HG03135 (cell line): ENCODE measurements around the gene FBXO40.

Experiments
- ATAC-seq: cut with Tn5 transposase; IDR thresholded peaks from one replicate; pipeline ENCODE4 v1.9.1; 2021; ENCODE audit warnings: mild to moderate bottlenecking, moderate library complexity; ENCODE audit not compliant: unreplicated experiment

FBXO40 gene

DNA sequence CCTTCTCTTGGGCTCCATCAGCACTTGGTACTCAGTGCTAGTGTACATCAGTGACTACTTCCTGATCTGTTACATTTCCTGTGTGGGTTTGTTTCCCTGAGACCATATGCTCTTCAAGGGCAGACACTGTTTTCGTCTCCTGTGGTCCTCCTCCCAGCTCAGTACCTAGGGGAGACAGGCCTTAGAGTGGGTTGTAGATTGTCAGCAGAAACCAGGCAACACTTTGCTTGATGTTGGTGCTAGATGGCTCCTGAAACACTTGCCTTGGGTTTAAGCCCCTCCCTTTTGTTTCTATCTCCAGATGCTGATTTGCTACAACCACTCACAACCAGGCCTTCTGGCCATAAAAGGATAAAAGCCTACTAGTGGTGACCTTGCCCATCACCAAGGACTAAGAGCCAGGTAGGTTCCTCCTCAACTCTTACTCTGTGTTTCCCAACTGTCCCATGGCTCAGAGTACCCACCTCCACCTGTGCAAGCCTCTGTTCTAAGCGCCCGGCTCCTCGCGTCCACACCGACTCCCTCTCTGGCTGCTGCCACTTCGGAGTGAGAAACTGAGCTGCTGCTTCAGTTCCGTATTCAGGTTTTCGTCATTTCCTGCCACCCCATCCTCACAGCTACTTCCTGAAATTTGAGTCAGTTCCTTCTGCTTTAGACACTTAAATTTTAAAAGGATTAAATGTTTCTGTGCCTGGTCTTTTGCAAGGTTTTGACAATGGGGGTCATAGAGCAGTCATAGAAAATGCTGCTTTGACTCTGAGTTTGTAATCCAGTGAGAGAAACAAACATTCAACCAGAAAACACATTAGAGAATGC lies 67.4 kb downstream of the FBXO40 start, which contains the start of gene HCLS1:
TSS of gene HCLS1 (minus strand) at position 548 of the 816 bp plus-strand sequence. CDS start 2,556 bp downstream, outside the sequence.
- ATAC-seq = peak; percentile 86

DNA sequence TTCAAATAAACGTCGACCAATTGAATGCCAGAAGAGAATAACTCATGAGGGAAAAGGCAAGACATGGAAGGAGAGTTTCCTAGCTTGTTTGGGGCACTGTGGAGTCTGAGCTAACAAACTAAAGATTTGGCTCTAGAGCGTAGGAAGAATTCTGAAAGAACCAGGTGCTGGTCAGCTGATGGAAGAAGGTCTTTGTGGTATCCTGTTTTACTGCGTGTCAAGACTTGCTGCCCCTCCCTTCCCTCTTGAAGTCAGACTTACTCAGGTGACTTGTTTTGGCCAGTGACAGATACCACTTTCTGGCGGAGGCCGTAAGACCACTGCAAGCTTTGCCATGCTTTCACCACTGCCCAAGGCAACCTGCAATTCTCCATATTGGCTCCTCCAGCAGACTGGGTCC lies 68.2 kb downstream of the FBXO40 start:
- ATAC-seq = no peak

- ATAC-seq = no peak
These were observed 69.6 kb downstream of the FBXO40 start for GRCh38 chr3:121662742-121663141.

DNA sequence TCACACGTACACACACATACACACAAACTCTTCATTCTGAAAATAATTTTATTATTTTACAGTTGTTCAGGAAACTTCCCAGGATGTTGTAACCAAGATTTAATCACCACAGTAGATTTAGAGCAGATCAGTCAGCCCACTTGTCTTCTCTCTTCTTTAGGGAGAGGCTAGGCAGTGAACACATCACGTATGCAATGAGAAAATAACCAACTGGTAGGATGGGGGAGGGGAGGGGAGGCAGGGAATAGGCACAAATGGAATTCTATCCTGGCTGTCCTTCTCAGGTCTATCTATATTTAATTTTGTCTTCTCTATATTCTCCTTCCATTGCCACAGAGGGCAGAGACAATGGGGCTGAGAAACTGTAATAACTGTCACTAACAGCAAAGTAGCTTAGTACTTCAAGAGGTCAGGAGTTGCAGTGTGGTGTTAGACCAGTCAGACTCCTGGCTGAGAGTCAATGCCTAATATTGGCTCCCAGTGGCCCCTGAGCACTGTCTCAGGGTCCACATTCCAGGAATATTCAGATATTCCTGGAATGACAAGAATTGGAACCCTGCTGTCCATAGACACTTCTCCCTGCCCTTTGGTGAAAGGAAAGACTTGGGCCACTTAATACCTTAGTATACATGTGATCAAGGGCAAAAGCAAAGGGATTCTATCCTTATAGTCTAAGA lies 70.1 kb downstream of the FBXO40 start:
- ATAC-seq = no peak

DNA sequence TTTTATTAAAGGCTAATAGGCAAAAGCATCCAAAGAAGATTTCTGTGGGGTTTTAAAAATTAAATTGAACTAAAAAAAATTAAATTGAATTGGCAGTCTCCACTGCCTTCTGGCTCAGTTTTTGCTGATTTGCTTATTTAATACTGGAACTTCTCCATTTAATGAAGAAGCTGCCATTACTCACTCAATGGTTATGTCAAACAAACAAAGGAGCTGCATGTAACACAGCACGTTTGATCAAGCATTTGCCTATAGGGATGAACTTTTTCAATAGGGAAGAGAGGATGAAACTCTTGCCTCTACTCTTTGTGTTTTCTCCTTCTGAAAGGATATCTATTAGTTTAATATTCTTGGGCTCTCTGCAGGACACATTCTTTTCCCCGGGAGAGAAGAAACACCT lies 72.3 kb downstream of the FBXO40 start:
- ATAC-seq = no peak

GRCh38 chr3:121667333-121667732 lies 74.2 kb downstream of the FBXO40 start:
- no peak for ATAC-seq

GRCh38 chr3:121670676-121671075 lies 77.5 kb downstream of the FBXO40 start:
- ATAC-seq = no peak

DNA sequence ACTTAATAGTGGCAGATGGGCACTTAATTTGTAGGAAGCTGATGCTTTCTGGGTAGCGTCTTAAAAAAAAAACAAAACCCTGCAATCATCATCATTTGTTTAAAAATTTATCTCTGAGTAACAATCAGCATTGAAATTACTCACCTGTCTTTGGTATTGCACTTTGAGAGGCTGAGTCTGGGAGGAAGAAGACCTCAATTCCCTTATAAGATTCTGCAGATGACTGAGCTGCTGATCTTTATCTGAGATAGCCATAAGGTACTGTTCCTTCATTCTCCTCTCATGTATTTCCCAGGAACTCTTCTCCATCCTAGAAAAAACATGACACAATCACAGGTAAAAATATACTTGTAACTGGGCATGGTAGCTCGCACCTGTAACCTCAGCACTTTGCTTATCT lies 84.0 kb downstream of the FBXO40 start:
- no peak for ATAC-seq
